OCI-LY7 (cell line): ENCODE results near the gene UNC13A. TPM values are rescaled to one million over a fixed set of nuclear protein-coding genes. Genes with fewer than 3 reads are reported as not detected.

ENCODE experiments used
- BruUV-seq: library from RNA; stranded (reverse); fragments of 400-500 nt; replicated peaks from 2 replicates; lab custom pipeline; 2021; lab: Mats Ljungman, UMichigan
- CTCF ChIA-PET: fragments of 300-600 bp; sonication (Branson Sonifier 250); formaldehyde crosslinking; loops from one replicate; lab custom pipeline; 2022; ENCODE audit warnings: antibody characterized with exemption; ENCODE audit not compliant: unreplicated experiment; lab: Charles Lee
- POLR2A ChIA-PET: fragments of 300-600 bp; sonication (Branson Sonifier 250); formaldehyde crosslinking; loops from one replicate; lab custom pipeline; 2022; ENCODE audit warnings: antibody characterized with exemption; lab: Charles Lee
- DNase-seq: peaks from one replicate; pipeline ENCODE4 v3.0.0-alpha.2; 2015; ENCODE audit warnings: low spot score
- H2AFZ ChIP-seq: fragments of 200-600 bp; sonication (generic), shearing (Covaris generic); 2 replicates; pipeline ENCODE4 v1.6.1; 2014; ENCODE audit warnings: mild to moderate bottlenecking, antibody characterized with exemption, low read length, moderate library complexity
- H3K27ac ChIP-seq: fragments of 200-600 bp; sonication (generic); 2 replicates; pipeline ENCODE4 v1.5.1; 2014; ENCODE audit warnings: mixed run types, low read depth, mild to moderate bottlenecking, moderate library complexity, low read length, inconsistent platforms; ENCODE audit not compliant: poor library complexity, severe bottlenecking
- H3K36me3 ChIP-seq: fragments of 200-600 bp; sonication (generic); 2 replicates; pipeline ENCODE4 v1.6.1; 2014; ENCODE audit warnings: mild to moderate bottlenecking, antibody characterized with exemption, low read length, moderate library complexity, mixed read lengths; ENCODE audit not compliant: insufficient read depth
- H3K4me1 ChIP-seq: fragments of 200-600 bp; sonication (generic); 2 replicates; pipeline ENCODE4 v1.5.1; 2014; ENCODE audit warnings: mild to moderate bottlenecking, low read length; ENCODE audit not compliant: insufficient read depth, poor library complexity, severe bottlenecking
- H3K4me2 ChIP-seq: fragments of 200-600 bp; sonication (generic); 2 replicates; pipeline ENCODE4 v1.6.1; 2014; ENCODE audit warnings: mild to moderate bottlenecking, low read length
- H3K4me3 ChIP-seq: fragments of 200-600 bp; sonication (generic); 2 replicates; pipeline ENCODE4 v1.5.1; 2014; ENCODE audit warnings: mild to moderate bottlenecking, low read depth, low read length; ENCODE audit not compliant: poor library complexity, severe bottlenecking
- H3K79me2 ChIP-seq: fragments of 200-600 bp; sonication (generic); 2 replicates; pipeline ENCODE4 v1.6.1; 2016; ENCODE audit warnings: low read depth, mild to moderate bottlenecking, low read length, moderate library complexity, mixed read lengths; ENCODE audit not compliant: insufficient read depth
- H3K9me2 ChIP-seq: fragments of 200-600 bp; sonication (generic); 2 replicates; pipeline ENCODE4 v1.6.1; 2016; ENCODE audit warnings: mild to moderate bottlenecking, low read length, mixed read lengths; ENCODE audit not compliant: insufficient read depth
- H3K9me3 ChIP-seq: fragments of 200-600 bp; sonication (generic); 2 replicates; pipeline ENCODE4 v1.6.1; 2014; ENCODE audit warnings: mild to moderate bottlenecking, mixed run types, low read length, mixed read lengths
- H4K20me1 ChIP-seq: fragments of 200-600 bp; sonication (generic); 2 replicates; pipeline ENCODE4 v1.6.1; 2014; ENCODE audit warnings: mild to moderate bottlenecking, antibody characterized with exemption, low read length, moderate library complexity, mixed read lengths; ENCODE audit not compliant: insufficient read depth
- CTCF ChIP-seq: fragments of 200-600 bp; sonication (generic); conservative IDR thresholded peaks from 2 replicates; pipeline ENCODE4 v1.5.1; 2014; ENCODE audit warnings: mild to moderate bottlenecking, antibody characterized with exemption, low read length, moderate library complexity, mixed read lengths
- EZH2phosphoT487 ChIP-seq: fragments of 200-600 bp; sonication (generic); IDR thresholded peaks from 2 replicates; pipeline ENCODE4 v1.6.1; 2018; ENCODE audit warnings: low read depth, borderline replicate concordance, mild to moderate bottlenecking, mixed run types, antibody characterized with exemption, low read length, moderate library complexity, mixed read lengths
- intact Hi-C: fragments of 100-400 bp; cut with micrococcal nuclease; formaldehyde crosslinking; loops from one replicate; pipeline ENCODE4 v1.10.0; 2022; ENCODE audit not compliant: unreplicated experiment
- total RNA-seq, 2 experiments: library from RNA; depleted of rRNA in 1 of 2; stranded (reverse); fragments of >200 nt in 1 of 2; shearing (Covaris generic) in 1 of 2; gene quantifications; 2 replicates each; pipeline ENCODE4 v1.2.3, GENCODE V29; 2014 to 2022

Gene UNC13A
- total RNA-seq, 2 experiments from 2014 or later: 0.72 to 0.92 TPM

GRCh38 chr19:17706750-17707181, 18.6 kb upstream of the UNC13A start:
- POLR2A ChIA-PET: no interaction called here
- Histone ChIP-seq H3K9me3 (no peaks in the 10 kb centered on the region), H3K36me3 (no peaks in the 10 kb centered on the region), H3K9me2 (no peaks in the 10 kb centered on the region), H4K20me1 (no peaks in the 10 kb centered on the region), H3K4me2 (no peak overlapping the region), H3K4me1 (no peaks in the 10 kb centered on the region), H2AFZ (no peak overlapping the region), H3K27ac (no peak overlapping the region), H3K4me3 (no peak overlapping the region), H3K79me2 (no peaks in the 10 kb centered on the region)
- CTCF ChIA-PET: interaction anchor here (1.4 kb wide), 1 partner anchor 59 kb away, joined by 5 read pairs; no protein-coding TSS in a partner anchor
- TF ChIP-seq CTCF (no peak), EZH2phosphoT487 (no peak)
- DNase-seq: no peak
- no TSS peak for BruUV-seq
- intact Hi-C loops: no loop called here

GRCh38 chr19:17703824-17704463, 15.8 kb upstream of the UNC13A start:
- Histone ChIP-seq H2AFZ (no peak overlapping the region), H3K9me2 (no peaks in the 10 kb centered on the region), H3K79me2 (no peaks in the 10 kb centered on the region), H3K36me3 (no peaks in the 10 kb centered on the region), H3K9me3 (no peaks in the 10 kb centered on the region), H4K20me1 (no peaks in the 10 kb centered on the region), H3K4me1 (no peaks in the 10 kb centered on the region), H3K4me3 (no peak overlapping the region), H3K4me2 (no peak overlapping the region), H3K27ac (no peak overlapping the region)
- TF ChIP-seq CTCF (peak; percentile 98), EZH2phosphoT487 (no peak)
- BruUV-seq: no TSS peak
- CTCF ChIA-PET: no interaction called here
- peak; percentile 75 for DNase-seq
- POLR2A ChIA-PET: no interaction called here
- intact Hi-C loops: loop anchor here (1.0 kb wide), 3 partner anchors 62 to 151 kb away; no protein-coding TSS in a partner anchor

- intact Hi-C loops: no loop called here
- no peak overlapping the region for H3K27ac ChIP-seq
- no peak for DNase-seq
- H3K9me2 ChIP-seq: no peaks in the 10 kb centered on the region
- CTCF ChIA-PET: no interaction called here
- no peak for TF ChIP-seq EZH2phosphoT487
- TF ChIP-seq CTCF: no peak
- H3K4me1 ChIP-seq: no peaks in the 10 kb centered on the region
- BruUV-seq: no TSS peak
- no peaks in the 10 kb centered on the region for H3K36me3 ChIP-seq
- POLR2A ChIA-PET: no interaction called here
- no peaks in the 10 kb centered on the region for H3K9me3 ChIP-seq
- no peak overlapping the region for H3K4me3 ChIP-seq
- H2AFZ ChIP-seq: no peak overlapping the region
- no peaks in the 10 kb centered on the region for H4K20me1 ChIP-seq
- H3K4me2 ChIP-seq: no peak overlapping the region
- H3K79me2 ChIP-seq: no peaks in the 10 kb centered on the region
Observed at GRCh38 chr19:17695198-17695597, 7.0 kb upstream of the UNC13A start.
